Activated T-helper 17 cell treated with anti-CD3 and anti-CD28 coated beads, Interleukin-2, amount 50 U/mL, for 72 hours (primary cell): ENCODE measurements around the gene MAPKBP1. TPM values are rescaled to one million over a fixed set of nuclear protein-coding genes. Genes with fewer than 3 reads are reported as not detected.

Experiments
- ATAC-seq: fragments of 150-1000 bp; cut with Tn5 transposase; replicated peaks from 2 replicates; pipeline ENCODE4 v1.10.0; 2021; ENCODE audit warnings: mild to moderate bottlenecking, moderate library complexity
- H3K27ac Mint-ChIP-seq: one replicate; pipeline ENCODE4 v1.8.0; 2022; ENCODE audit warnings: mixed read lengths
- H3K27me3 Mint-ChIP-seq: one replicate; pipeline ENCODE4 v1.8.0; 2022; ENCODE audit warnings: mixed read lengths
- H3K36me3 Mint-ChIP-seq: one replicate; pipeline ENCODE4 v1.8.0; 2022; ENCODE audit warnings: low read depth, mild to moderate bottlenecking, mixed read lengths
- H3K4me1 Mint-ChIP-seq: one replicate; pipeline ENCODE4 v1.8.0; 2022; ENCODE audit warnings: mixed read lengths
- H3K4me3 Mint-ChIP-seq: one replicate; pipeline ENCODE4 v1.8.0; 2022; ENCODE audit warnings: mild to moderate bottlenecking, mixed read lengths
- H3K9me3 Mint-ChIP-seq: one replicate; pipeline ENCODE4 v1.8.0; 2022; ENCODE audit warnings: mixed read lengths
- total RNA-seq, 2 donors: library from RNA; stranded (reverse); gene quantifications; one replicate each; pipeline ENCODE4 v1.2.3, GENCODE V29; 2022

Gene MAPKBP1
- total RNA-seq, 2 donors from 2014 or later, result 33.7 to 45.5 TPM

DNA sequence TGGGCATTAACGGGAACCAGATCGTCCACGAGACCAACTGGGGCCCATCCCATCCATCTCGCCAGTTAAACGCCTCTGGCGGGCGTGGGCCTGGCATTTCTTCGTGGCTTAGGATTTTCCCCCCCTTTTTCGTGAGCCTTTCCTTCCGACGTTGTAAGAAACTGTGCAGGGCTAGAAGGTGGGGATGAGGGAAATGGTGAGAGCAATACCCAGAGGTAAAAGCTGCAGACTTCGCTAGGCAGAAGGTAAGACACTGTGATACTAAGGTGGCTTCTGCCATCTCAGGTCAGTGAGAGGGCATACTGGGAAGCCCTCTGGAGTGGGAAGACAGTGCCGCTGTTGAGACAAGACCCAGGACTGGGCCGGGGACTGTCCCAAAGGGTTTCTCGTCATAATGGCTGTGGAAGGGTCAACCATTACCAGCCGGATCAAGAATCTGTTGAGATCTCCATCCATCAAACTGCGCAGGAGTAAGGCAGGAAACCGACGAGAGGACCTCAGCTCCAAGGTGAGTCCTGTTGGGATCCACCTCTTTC is 666 bp downstream of the MAPKBP1 start:
- ATAC-seq, result no peak
- peaks cover 51% of the 10 kb centered on the region for H3K4me1 Mint-ChIP-seq
- no peaks in the 10 kb centered on the region for H3K27me3 Mint-ChIP-seq
- H3K36me3 Mint-ChIP-seq, result peaks cover 18% of the 10 kb centered on the region
- peak overlapping the region; percentile 77 for H3K27ac Mint-ChIP-seq
- H3K4me3 Mint-ChIP-seq, result peak overlapping the region; percentile 85
- no peaks in the 10 kb centered on the region for H3K9me3 Mint-ChIP-seq

DNA sequence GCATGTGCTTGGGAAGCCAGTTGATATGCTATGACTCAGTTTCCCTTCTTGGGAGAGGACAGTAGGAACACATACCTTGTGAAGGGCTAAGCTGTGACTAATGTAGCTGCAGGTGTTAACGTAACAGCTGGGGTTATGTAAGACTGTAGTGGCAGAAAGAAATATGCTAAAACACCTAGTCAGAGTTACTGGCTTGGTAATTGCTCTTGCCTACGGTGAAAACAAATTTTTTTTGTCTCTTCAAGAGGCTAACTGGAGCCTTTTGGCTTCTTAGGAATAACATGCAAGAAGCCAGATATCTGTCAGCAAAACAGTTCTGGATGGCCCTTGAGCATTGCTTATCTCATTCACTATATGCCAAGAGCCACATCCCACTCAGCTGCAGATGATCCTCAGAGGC is 1.4 kb downstream of the MAPKBP1 start:
- Mint-ChIP-seq H3K27ac (peak overlapping the region; percentile 77), H3K4me1 (peaks cover 54% of the 10 kb centered on the region), H3K36me3 (peaks cover 19% of the 10 kb centered on the region), H3K9me3 (no peaks in the 10 kb centered on the region), H3K4me3 (peak overlapping the region; percentile 85), H3K27me3 (no peaks in the 10 kb centered on the region)
- no peak for ATAC-seq

DNA sequence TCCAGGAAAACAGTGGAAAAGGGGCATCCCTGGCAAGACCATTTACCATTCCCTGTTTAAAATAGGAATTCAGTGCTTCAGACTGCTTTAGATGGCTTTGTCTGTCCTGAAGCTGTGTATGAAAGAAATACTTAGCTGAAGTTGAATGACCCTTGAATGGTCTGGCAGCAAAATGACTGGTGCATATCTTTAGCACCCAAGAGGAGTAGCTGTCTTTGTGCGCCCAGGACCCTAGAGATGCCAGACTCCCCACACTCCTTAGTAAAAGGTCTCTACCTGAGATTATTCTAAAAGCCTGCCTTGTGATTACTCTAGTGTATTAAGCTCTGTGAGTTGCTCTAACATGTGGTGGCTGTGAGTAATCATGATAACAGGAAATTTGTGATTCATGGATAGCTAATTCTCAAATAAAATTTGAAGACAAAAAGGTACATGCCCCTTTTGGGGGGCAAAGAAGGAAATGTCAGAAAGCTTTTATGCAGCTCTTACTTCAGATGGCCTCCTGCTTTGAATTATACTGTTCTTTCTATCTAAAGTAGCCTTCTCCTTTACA is 3.2 kb downstream of the MAPKBP1 start:
- Mint-ChIP-seq H3K9me3 (no peaks in the 10 kb centered on the region), H3K4me3 (peak overlapping the region; percentile 5), H3K36me3 (peaks cover 31% of the 10 kb centered on the region), H3K27me3 (no peaks in the 10 kb centered on the region), H3K27ac (peak overlapping the region; percentile 29), H3K4me1 (peaks cover 54% of the 10 kb centered on the region)
- ATAC-seq, result no peak

DNA sequence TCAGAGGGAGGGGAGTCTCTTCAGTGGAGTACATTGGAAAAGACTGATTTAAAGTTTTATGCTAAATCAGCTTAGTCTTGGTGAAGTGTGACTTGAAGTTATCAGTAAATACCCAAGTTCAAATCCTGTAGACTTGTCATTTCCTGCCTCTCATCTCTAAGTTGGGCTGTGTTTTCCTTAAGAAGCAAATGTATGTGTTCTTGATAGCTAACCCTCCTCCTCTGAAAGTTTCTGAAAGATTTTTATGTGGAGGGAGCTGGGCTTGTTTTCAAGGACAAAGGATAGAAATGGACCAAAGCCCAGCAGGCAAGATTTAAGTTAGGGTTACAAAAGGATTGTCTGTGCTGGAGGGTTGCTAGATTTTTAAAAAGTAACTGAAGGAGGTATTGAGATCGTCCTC is 4.2 kb downstream of the MAPKBP1 start:
- ATAC-seq, result no peak
- H3K4me1 Mint-ChIP-seq, result peaks cover 50% of the 10 kb centered on the region
- H3K27me3 Mint-ChIP-seq, result no peaks in the 10 kb centered on the region
- H3K27ac Mint-ChIP-seq, result peak overlapping the region; percentile 29
- H3K9me3 Mint-ChIP-seq, result no peaks in the 10 kb centered on the region
- H3K4me3 Mint-ChIP-seq, result peak overlapping the region; percentile 8
- H3K36me3 Mint-ChIP-seq, result peaks cover 31% of the 10 kb centered on the region

DNA sequence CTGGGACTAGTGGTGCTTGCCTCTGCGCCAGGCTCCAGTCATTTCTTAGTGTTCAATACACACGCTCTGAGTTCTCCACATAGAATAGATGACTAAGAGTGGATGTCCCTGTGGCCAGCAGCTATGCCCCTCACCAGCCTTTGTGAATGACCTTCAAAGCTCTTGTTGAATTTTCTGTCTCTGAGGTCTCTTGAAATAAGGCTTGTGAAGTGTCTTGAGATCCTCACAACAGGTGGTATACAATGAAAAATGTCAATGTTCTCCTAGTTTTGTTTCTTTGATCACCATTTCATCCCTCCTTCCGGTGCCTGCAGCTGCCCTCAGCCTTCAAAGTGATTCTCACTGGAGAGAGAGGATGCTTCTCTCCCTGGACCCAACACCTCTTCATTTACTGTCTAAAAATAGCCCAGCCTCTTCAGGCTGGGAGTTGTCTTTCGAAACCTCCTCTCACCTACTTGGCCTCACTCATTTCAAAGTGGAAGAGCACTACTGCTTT is 5.4 kb downstream of the MAPKBP1 start:
- peak overlapping the region; percentile 23 for H3K4me3 Mint-ChIP-seq
- ATAC-seq, result peak; percentile 57
- no peaks in the 10 kb centered on the region for H3K9me3 Mint-ChIP-seq
- no peaks in the 10 kb centered on the region for H3K27me3 Mint-ChIP-seq
- peaks cover 48% of the 10 kb centered on the region for H3K4me1 Mint-ChIP-seq
- peaks cover 31% of the 10 kb centered on the region for H3K36me3 Mint-ChIP-seq
- H3K27ac Mint-ChIP-seq, result peak overlapping the region; percentile 71

DNA sequence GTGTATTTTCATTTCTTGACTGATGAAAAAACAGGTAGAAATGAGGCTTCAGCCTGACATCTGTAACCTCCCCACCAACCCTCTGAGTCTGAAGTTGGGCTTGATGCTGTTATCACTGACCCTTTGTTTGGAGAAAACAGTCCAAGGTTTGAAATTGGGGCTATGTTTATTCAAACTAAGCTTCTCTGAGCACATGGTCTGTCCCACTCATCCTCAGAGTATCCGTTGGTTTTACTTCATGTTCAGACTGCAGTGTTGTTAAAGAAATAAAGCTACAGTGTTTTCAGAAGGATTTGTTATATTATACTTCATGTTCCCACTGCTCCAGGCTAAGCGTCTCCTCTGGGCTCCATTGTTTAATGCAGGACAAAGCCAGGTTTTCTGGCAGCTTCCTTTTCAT is 6.0 kb downstream of the MAPKBP1 start:
- peak overlapping the region; percentile 71 for H3K27ac Mint-ChIP-seq

DNA sequence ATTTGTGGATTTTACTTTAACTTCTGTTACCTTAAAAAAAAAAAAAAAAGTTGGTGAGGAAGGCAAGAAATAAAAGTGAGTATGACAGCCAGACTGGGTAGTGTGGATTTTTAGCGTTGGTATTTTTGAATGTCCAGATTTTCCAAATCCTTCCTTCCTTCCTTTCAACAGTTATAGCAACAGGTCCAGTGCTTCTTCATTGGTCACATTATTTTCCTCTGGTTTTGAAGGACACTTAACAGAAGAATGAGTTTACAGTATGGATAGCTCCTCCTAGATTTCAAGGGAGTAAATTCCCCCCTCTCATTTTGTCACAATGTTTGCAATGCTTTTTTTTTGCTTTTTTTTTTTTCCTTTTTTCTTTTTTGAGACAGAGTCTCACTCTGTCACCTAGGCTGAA is 6.4 kb downstream of the MAPKBP1 start:
- Mint-ChIP-seq H3K9me3 (no peaks in the 10 kb centered on the region), H3K36me3 (peaks cover 31% of the 10 kb centered on the region), H3K27ac (peak overlapping the region; percentile 71), H3K4me3 (no peak overlapping the region), H3K27me3 (no peaks in the 10 kb centered on the region), H3K4me1 (peaks cover 41% of the 10 kb centered on the region)
- no peak for ATAC-seq

More for the DNA sequence above, 6.0 kb downstream of the MAPKBP1 start:
- Mint-ChIP-seq H3K36me3 (peaks cover 31% of the 10 kb centered on the region), H3K4me1 (peaks cover 43% of the 10 kb centered on the region), H3K9me3 (no peaks in the 10 kb centered on the region), H3K27me3 (no peaks in the 10 kb centered on the region), H3K4me3 (peak overlapping the region; percentile 23)
- ATAC-seq, result no peak

DNA sequence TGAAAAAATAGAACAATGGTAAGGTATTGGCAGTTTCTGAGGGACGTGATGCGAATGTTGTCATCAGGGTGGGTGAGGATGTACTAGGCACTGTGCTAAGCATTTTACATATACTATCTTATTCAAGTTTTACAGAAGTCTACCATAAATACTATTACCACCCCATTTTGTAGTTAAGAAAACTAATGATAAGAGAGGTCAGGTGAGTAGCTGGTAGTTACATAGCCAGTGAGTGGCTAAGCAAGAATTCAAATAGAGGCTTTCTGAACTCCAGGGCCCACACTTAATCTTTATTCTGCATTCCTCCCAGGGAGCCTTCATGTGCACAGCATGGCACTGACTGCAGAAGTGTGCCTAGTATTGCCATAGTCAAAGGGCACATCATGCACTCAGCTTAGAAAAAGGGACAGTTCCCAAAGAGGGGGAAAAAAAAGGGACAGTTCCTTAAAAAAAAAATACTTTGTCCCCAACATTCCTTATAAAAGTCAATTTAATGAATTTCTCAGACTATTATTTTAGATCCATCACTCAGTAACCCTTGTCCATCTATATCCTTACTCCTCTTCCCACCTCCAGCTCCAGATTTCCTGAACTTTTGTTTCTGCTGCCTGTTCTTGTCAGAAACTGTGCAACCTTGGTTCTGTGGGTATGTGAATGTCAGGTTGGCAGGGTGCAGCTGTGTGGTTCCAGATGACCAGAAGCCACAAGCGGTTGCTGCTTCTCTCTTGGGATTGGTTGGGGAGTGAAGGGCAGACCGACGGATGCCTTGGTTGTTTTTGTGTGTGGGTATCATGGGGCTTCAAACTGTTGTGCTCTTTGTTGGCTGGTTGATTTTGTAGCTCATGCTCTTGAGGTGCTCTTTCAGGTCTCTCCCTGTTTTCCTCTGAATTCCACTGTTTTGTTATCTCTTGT is 8.3 kb downstream of the MAPKBP1 start:
- Mint-ChIP-seq H3K27ac (no peak overlapping the region), H3K4me3 (no peak overlapping the region), H3K9me3 (no peaks in the 10 kb centered on the region), H3K4me1 (peaks cover 26% of the 10 kb centered on the region), H3K36me3 (peaks cover 31% of the 10 kb centered on the region), H3K27me3 (no peaks in the 10 kb centered on the region)
- ATAC-seq, result no peak

DNA sequence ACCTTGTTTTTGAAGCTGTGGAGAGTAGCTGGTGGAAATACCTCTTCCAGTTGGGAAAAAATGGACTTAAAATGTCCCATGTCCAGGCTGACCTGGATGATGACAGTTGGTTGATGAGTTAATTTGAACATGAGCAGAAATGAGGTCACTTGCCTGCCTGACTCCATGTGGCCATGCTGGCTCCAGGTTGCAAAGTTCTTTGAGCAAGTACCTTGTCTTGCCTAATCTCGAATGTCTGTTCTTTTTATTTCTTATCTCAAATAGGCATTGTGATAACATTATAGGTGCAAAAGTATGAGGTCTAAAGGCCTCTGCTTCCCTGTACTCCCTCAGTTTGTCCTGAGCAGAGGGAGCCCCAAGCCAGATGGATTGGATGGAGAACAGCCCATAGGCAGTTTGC is 9.0 kb downstream of the MAPKBP1 start:
- Mint-ChIP-seq H3K27ac (no peak overlapping the region), H3K4me3 (no peak overlapping the region), H3K27me3 (no peaks in the 10 kb centered on the region), H3K4me1 (peaks cover 20% of the 10 kb centered on the region), H3K9me3 (no peaks in the 10 kb centered on the region), H3K36me3 (peaks cover 30% of the 10 kb centered on the region)
- no peak for ATAC-seq

DNA sequence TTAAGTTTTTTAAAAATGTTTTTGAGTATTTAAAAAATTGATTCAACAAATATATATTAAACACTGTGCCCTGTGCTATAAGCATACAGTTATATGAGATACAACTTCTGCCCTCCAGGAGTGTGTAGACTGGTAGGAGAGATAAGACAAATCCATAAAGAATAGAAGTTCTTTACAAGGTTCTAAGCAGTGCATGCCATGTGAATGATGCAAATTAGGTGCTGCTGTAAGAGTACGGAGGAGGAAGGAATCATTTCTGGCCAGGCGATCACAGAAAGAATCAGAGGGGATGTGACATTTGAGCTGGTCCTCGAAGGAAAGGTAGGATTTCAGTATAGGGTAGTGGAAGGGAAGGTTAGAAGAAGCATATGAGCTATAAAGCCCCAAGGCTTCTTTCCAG is 14.0 kb downstream of the MAPKBP1 start:
- Mint-ChIP-seq H3K36me3 (no peaks in the 10 kb centered on the region), H3K27ac (no peak overlapping the region), H3K27me3 (no peaks in the 10 kb centered on the region), H3K4me1 (peaks cover 28% of the 10 kb centered on the region), H3K4me3 (no peak overlapping the region), H3K9me3 (no peaks in the 10 kb centered on the region)
- no peak for ATAC-seq

DNA sequence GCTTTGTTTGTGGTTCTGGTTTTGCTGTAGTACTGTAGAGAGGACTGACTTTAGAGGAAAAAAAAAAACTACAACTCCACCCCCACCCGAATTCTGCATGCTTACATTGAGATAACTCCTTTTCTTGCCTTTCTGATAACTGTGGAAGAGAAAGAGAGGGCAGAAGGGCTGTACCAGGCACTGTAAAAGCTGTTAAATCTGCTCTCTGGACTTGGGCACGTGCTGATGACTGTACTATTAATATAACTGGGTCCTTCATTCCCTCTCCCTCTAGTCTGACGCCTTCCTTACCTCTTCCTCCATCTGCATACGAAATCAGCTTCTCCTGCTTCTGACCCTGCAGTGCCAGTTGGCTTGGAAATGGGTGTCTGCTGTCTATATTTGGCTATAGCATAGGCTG is 15.0 kb downstream of the MAPKBP1 start:
- no peak overlapping the region for H3K4me3 Mint-ChIP-seq

DNA sequence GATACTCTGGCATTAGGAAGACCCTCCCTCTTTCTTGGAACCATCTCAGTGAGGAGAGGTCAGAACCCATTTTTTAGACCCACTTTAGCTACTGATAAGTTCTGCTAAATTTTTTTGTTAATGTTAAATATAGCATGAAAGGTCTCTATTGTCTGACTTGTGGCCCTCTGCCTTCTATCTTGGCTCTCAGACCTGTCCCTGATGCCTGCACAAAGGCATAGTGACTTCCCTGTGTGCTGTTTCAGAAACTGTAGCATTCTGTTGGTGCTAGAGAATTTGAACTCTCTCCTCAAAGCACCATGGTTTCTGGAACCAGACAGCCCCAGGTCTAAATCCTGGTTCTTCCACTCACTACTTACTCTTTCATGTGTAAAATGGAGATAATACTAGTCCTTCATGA is 15.4 kb downstream of the MAPKBP1 start:
- no peak overlapping the region for H3K4me3 Mint-ChIP-seq
- no peak for ATAC-seq
- no peaks in the 10 kb centered on the region for H3K27me3 Mint-ChIP-seq
- peak overlapping the region; percentile 25 for H3K27ac Mint-ChIP-seq
- peaks cover 27% of the 10 kb centered on the region for H3K4me1 Mint-ChIP-seq
- no peaks in the 10 kb centered on the region for H3K9me3 Mint-ChIP-seq
- no peaks in the 10 kb centered on the region for H3K36me3 Mint-ChIP-seq

More for the DNA sequence above, 15.0 kb downstream of the MAPKBP1 start:
- H3K9me3 Mint-ChIP-seq, result no peaks in the 10 kb centered on the region
- no peaks in the 10 kb centered on the region for H3K27me3 Mint-ChIP-seq
- H3K36me3 Mint-ChIP-seq, result no peaks in the 10 kb centered on the region
- H3K27ac Mint-ChIP-seq, result peak overlapping the region; percentile 25
- no peak for ATAC-seq
- H3K4me1 Mint-ChIP-seq, result peaks cover 27% of the 10 kb centered on the region

DNA sequence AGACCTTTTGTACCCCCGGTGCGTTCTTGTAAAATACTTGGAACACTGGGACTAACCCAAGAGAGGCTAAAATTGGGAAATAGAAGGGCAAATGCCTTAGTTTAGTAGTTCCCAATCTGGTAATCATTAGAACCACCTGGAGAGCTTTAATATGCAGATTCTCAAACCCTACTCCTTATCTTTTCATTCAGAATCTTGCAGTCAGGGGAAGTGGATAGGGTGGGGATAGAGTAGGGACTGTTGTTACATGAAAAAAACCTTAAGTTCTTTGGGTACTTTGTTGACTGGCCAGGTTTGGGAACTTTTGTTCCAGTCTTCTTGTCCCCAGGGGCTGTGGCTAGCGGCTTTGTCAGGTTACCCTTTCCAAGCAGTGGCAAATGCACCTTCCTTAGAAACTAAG is 15.9 kb downstream of the MAPKBP1 start:
- ATAC-seq, result no peak
- H3K27me3 Mint-ChIP-seq, result no peaks in the 10 kb centered on the region
- no peaks in the 10 kb centered on the region for H3K36me3 Mint-ChIP-seq
- no peaks in the 10 kb centered on the region for H3K9me3 Mint-ChIP-seq
- peak overlapping the region; percentile 25 for H3K27ac Mint-ChIP-seq
- no peak overlapping the region for H3K4me3 Mint-ChIP-seq
- H3K4me1 Mint-ChIP-seq, result peaks cover 29% of the 10 kb centered on the region

DNA sequence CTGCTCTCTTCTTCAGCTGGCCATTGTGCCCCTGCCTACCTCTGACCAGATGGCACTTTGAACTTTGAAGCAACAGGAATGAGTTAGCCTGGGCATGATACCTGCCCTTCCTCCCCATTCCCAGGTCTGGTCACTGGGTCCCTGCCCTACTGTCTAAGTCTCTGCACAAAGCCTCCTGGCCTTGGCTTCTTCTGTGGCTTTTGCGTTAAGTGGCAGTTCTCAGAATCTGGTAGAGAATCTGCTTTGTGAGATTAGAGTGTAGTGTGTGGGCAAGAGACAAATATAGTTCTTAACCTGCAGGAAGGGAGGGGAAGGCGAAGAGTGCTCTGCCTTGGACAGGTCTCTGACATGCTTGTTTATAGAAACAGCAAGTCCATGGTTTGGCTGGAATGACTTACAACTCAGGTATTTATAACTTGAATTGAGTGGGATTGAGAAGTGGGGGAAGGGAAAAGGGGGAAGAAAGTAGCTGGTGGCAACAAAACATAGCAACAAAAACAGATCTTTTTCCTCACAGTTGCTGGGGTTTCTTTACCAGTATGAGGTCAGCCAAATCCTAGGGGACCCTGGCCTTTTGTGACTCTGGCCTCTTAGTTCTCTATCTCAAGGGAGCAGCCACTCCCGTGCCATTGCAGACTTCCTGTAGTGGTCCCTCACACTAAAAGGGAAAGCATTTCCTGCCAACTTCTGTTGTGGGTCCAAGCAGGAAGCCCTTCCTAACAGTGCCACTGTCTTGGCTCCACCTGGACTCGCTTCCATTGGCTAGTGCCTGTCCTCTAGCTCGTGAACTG is 16.7 kb downstream of the MAPKBP1 start:
- Mint-ChIP-seq H3K36me3 (no peaks in the 10 kb centered on the region), H3K9me3 (no peaks in the 10 kb centered on the region), H3K4me3 (peak overlapping the region; percentile 1), H3K27ac (peak overlapping the region; percentile 55), H3K4me1 (peaks cover 33% of the 10 kb centered on the region), H3K27me3 (no peaks in the 10 kb centered on the region)
- ATAC-seq, result peak; percentile 54
